Common myeloid progenitor, CD34-positive (primary cell): ENCODE results near the gene GZMM.

Experiments
- CTCF ChIA-PET: fragments of 350-600 bp; sonication (Branson Sonifier 250); formaldehyde crosslinking; loops from one replicate; lab custom pipeline; 2021; ENCODE audit warnings: antibody characterized with exemption; lab: Charles Lee
- POLR2A ChIA-PET: fragments of 350-600 bp; sonication (Branson Sonifier 250); formaldehyde crosslinking; loops from one replicate; lab custom pipeline; 2021; ENCODE audit warnings: antibody characterized with exemption; lab: Charles Lee
- DNase-seq, 3 donors: peaks; one replicate each; pipeline versions ENCODE4 v3.0.0 to v3.0.0-alpha.2; 2013
- H3K27ac ChIP-seq, 2 experiments: 1 replicate in 1 of 2; 2 replicates in 1 of 2; pipeline ENCODE4 v1.7.0; 2013; ENCODE audit warnings: inconsistent platforms in 2 of 2, low read length in 2 of 2, mild to moderate bottlenecking in 2 of 2, low read depth in 1 of 2, moderate library complexity in 1 of 2; ENCODE audit not compliant: severe bottlenecking in 2 of 2, insufficient read depth in 1 of 2, poor library complexity in 1 of 2
- H3K27me3 ChIP-seq, 5 experiments: replicated peaks in 2 of 5; 1 replicate in 3 of 5; 2 replicates in 2 of 5; pipeline versions ENCODE4 v1.6.1 to v1.7.0; 2013; ENCODE audit warnings: low read length in 4 of 5, mild to moderate bottlenecking in 2 of 5, moderate library complexity in 2 of 5, inconsistent platforms in 1 of 5; ENCODE audit not compliant: insufficient read depth in 5 of 5, control insufficient read depth in 4 of 5
- H3K36me3 ChIP-seq, 4 experiments: 1 replicate in 2 of 4; 2 replicates in 2 of 4; pipeline versions ENCODE4 v1.6.1 to v1.7.0; 2013; ENCODE audit warnings: low read length in 3 of 4, control low read depth in 1 of 4, mild to moderate bottlenecking in 1 of 4; ENCODE audit not compliant: control insufficient read depth in 4 of 4, insufficient read depth in 4 of 4
- H3K4me1 ChIP-seq, 4 experiments: 1 replicate in 3 of 4; 2 replicates in 1 of 4; pipeline versions ENCODE4 v1.6.1 to v1.7.1; 2013; ENCODE audit warnings: low read length in 3 of 4, mild to moderate bottlenecking in 3 of 4, control low read depth in 1 of 4, inconsistent platforms in 1 of 4, moderate library complexity in 1 of 4; ENCODE audit not compliant: control insufficient read depth in 4 of 4, insufficient read depth in 4 of 4; ENCODE audit errors: control extremely low read depth in 1 of 4
- H3K4me3 ChIP-seq, 7 experiments: 1 replicate in 4 of 7; 2 replicates in 3 of 7; pipeline versions ENCODE4 v1.5.1 to v1.7.0; 2013; ENCODE audit warnings: mild to moderate bottlenecking in 7 of 7, low read length in 6 of 7, moderate library complexity in 6 of 7, inconsistent platforms in 2 of 7, low read depth in 2 of 7, control low read depth in 1 of 7; ENCODE audit not compliant: insufficient read depth in 4 of 7, control insufficient read depth in 1 of 7; ENCODE audit errors: extremely low read depth in 1 of 7
- H3K9me3 ChIP-seq, 5 experiments: 1 replicate in 4 of 5; 2 replicates in 1 of 5; pipeline versions ENCODE4 v1.6.1 to v1.7.1; 2013; ENCODE audit warnings: low read length in 4 of 5, mild to moderate bottlenecking in 2 of 5, inconsistent platforms in 1 of 5, low read depth in 1 of 5, moderate library complexity in 1 of 5; ENCODE audit not compliant: control insufficient read depth in 4 of 5, insufficient read depth in 2 of 5; ENCODE audit errors: control extremely low read depth in 1 of 5
- WGBS: methylation state at CpG from one replicate; pipeline ENCODE4 v1.1.5; 2013; ENCODE audit not compliant: insufficient coverage; 5-methylcytosine and 5-hydroxymethylcytosine counted together

The GZMM gene

DNA sequence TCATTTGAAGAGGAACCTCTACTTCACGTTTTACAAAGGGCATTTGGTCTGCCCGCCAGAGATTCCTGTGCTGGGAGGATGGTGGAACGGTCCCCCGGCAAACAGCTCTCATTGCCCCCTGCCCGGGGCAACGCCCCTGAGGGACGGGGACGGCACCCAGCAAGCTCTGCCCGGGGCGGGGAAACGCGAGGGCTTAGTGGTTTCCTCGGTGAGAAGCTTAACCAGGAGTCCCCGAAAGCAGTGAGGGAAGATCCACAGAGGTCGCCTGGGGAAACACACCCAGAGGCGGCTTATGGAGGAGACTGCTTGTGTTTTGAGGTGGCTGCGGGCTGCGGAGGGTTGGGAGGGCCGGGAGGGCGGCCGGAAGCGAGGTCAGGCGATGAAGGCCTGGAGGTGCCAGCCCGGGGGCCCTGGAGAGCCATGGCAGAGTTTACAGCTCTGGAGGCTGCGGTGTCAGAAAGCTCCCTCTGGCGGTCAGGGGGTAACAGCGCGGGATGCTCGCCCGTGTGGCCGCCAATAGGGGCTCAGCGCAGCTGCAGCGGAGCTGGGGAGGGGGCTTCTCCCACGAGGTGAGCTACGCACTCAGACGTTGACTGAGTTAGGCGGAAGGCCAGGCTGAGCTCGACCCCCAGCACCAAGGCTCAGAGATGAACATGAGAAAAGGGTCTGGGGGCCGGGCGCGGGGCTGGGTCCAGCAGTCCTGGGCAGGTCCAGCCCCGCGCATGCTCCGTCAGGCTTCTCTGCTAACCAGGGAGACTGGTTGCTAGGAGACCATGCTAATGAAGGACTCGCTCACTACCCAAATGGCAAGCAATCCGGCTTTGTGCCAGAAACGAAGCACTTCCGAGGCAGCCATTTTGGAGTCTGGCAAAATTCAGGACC lies 37.2 kb upstream of the GZMM start:
- peak overlapping the region; percentile 96 to 99 for H3K27ac ChIP-seq
- no peaks in the 10 kb centered on the region for H3K9me3 ChIP-seq
- peaks cover 0 to 40% (median 30%) of the 10 kb centered on the region in 4 experiments for H3K4me1 ChIP-seq
- CTCF ChIA-PET: interaction anchor here (0.7 to 4.7 kb wide), 10 partner anchors 9 to 172 kb away, joined by 3 to 23 read pairs (median 6); partner anchors contain the start of gene CDC34
- under 1% methylated on average over 43 of the region's 48 CpGs for WGBS
- peak; percentile 96 to 100 (median 100) for DNase-seq
- POLR2A ChIA-PET: interaction anchor here (1.2 kb wide), 1 partner anchor 18 kb away, joined by 5 read pairs; no protein-coding TSS in a partner anchor
- H3K4me3 ChIP-seq: peak overlapping the region; percentile 86 to 97 (median 93)
- no peaks in the 10 kb centered on the region for H3K27me3 ChIP-seq
- peaks cover 0 to 12% (median 6%) of the 10 kb centered on the region in 4 experiments for H3K36me3 ChIP-seq

DNA sequence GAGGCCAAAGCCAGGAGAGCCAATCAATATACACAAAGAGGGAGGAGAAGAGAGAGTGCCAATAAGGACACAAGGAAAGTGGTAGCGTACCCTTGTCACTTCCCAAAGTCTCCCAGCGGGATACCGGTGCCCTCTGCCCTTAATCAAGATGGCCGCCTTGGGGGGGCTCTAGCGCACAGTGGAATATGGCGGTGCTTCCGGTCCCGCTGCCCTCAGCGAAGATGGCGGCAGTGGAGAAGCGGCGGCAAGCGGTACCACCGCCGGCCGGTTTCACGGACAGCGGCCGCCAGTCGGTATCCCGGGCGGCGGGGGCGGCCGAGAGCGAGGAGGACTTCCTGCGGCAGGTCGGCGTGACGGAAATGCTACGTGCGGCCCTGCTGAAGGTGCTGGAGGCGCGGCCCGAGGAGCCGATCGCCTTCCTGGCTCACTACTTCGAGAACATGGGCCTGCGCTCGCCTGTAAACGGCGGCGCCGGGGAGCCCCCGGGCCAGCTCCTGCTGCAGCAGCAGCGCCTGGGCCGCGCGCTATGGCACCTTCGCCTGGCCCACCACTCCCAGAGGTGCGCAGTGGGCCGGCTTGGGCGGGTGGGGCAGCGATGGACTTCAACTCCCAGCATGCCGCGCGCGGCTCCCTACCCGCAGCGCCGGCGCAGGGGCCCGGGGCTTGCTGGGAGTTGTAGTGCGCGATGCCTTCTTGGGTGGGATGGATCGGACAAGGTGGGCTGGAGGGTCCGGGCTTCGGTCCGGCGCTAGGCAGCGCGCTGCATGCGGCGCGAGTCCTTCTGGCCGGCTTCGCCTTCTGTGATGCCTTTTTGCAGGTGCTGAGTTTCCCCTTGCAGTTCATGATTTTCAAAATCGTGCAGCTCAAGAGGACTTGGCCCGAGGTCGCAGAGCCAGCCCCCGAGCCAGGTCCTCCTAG lies 36.3 kb upstream of the GZMM start, which contains the start of gene TPGS1:
Gene TPGS1 (plus strand): TSS at position 212 of the 918 bp plus-strand sequence. CDS start 10 bp downstream, at position 222.
- 1% methylated on average over 77 of the region's 81 CpGs for WGBS
- Histone ChIP-seq H3K4me3 (peak within 1 kb of the TSS; percentile 86 to 97 (median 93)), H3K9me3 (no peaks in the 10 kb centered on the region), H3K27me3 (no peaks in the 10 kb centered on the region), H3K4me1 (peaks cover 0 to 40% (median 32%) of the 10 kb centered on the region in 4 experiments), H3K27ac (peak within 1 kb of the TSS; percentile 96 to 99), H3K36me3 (peaks cover 0 to 12% (median 6%) of the 10 kb centered on the region in 4 experiments)
- ChIA-PET POLR2A (no interaction called here), CTCF (interaction anchor here (0.7 to 4.7 kb wide), 8 partner anchors 9 to 173 kb away, joined by 3 to 23 read pairs (median 6); partner anchors contain the start of gene CDC34)
- peak; percentile 69 to 100 (median 75) for DNase-seq

DNA sequence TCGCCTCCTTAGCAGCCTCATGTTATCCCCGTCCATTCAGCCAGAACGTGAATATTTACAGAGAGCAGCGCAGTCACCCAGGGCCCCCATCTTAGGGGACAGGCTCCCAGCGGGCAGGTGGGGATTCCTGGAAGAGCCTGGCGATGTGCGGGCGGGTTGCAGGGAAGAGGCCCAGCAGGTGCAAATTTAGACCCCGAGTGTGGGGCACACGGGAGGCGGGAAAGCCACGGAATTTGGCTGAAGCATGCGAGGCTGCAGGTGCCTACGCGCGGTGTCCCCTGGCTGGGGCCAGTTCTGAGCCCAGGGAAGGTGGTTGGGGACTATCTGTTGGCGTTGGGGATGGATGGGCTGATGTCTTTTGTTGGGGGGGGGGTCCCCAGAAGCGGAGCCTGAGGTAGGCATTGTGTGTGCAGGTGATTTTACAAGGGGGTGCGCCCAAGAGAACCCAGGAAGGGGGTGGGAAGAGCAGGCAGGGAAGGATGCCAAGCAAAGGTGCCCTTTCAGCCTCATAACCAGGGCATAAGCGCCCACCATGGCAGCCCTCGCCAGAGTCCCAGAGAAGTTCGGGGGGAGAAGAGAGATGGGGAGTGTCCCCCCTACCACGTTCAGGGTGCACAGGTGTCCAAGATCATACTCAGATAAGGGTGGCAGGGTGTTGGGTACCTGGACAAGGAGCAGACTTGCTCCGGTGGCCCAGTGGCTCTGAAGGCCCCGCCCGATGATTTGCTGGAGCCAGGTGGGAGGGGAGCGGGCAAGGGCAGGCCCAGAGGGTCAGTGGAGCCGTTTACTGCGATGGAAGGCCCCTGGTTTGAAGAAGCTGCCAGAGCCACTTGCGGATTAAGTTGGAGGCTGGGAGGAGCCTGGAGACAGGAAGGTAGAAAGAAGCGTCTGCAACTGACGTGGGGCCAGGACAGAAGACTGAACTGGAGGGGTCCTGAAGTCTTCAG lies 35.4 kb upstream of the GZMM start:
- ChIA-PET POLR2A (no interaction called here), CTCF (interaction anchor here (1.1 to 4.3 kb wide), 2 partner anchors 13 to 22 kb away, joined by 3 to 56 read pairs; partner anchors contain the start of gene CDC34)
- peaks cover 0 to 37% (median 32%) of the 10 kb centered on the region in 4 experiments for H3K4me1 ChIP-seq

GRCh38 chr19:510606-511100 lies 33.2 kb upstream of the GZMM start:
- CTCF ChIA-PET: interaction anchor here (0.9 to 4.3 kb wide), 12 partner anchors 9 to 244 kb away, joined by 3 to 56 read pairs (median 4); partner anchors contain the start of gene CDC34
- POLR2A ChIA-PET: interaction anchor here (0.6 to 2.3 kb wide), 5 partner anchors 21 to 624 kb away, joined by 3 to 10 read pairs (median 4); partner anchors contain the start of gene CDC34
- DNase-seq: peak; percentile 93 to 96 (median 94)
- no peaks in the 10 kb centered on the region for H3K9me3 ChIP-seq
- peaks cover 0 to 34% (median 31%) of the 10 kb centered on the region in 4 experiments for H3K4me1 ChIP-seq
- peak overlapping the region in 1 of 2 experiments; percentile 78 for H3K27ac ChIP-seq
- peak overlapping the region in 6 of 7 experiments; percentile 19 to 82 (median 63) for H3K4me3 ChIP-seq
- peaks cover 0 to 15% (median 11%) of the 10 kb centered on the region in 4 experiments for H3K36me3 ChIP-seq
- 9% methylated on average over 19 of the region's 21 CpGs for WGBS
- no peaks in the 10 kb centered on the region for H3K27me3 ChIP-seq

More for the DNA sequence above, 35.4 kb upstream of the GZMM start:
- no peak for DNase-seq
- Histone ChIP-seq H3K27ac (no peak overlapping the region), H3K9me3 (no peaks in the 10 kb centered on the region), H3K27me3 (no peaks in the 10 kb centered on the region), H3K4me3 (peak overlapping the region; percentile 86 to 97 (median 93)), H3K36me3 (peaks cover 0 to 12% (median 6%) of the 10 kb centered on the region in 4 experiments)
- WGBS: 74% methylated on average over 28 of the region's 32 CpGs

GRCh38 chr19:511101-511851 lies 32.6 kb upstream of the GZMM start:
- ChIA-PET CTCF (interaction anchor here (1.2 to 4.3 kb wide), 11 partner anchors 9 to 244 kb away, joined by 3 to 56 read pairs (median 4); partner anchors contain the start of gene CDC34), POLR2A (interaction anchor here (0.6 to 2.3 kb wide), 4 partner anchors 20 to 1024 kb away, joined by 3 to 10 read pairs (median 5); partner anchors contain the start of gene CDC34)
- H3K27ac ChIP-seq: peak overlapping the region in 1 of 2 experiments; percentile 78
- H3K4me1 ChIP-seq: peaks cover 0 to 31% (median 28%) of the 10 kb centered on the region in 4 experiments
- WGBS: 13% methylated on average over 23 of the region's 30 CpGs
- H3K4me3 ChIP-seq: peak overlapping the region in 6 of 7 experiments; percentile 5 to 82 (median 63)
- peak; percentile 73 to 86 (median 85) for DNase-seq
- H3K27me3 ChIP-seq: no peaks in the 10 kb centered on the region
- peaks cover 0 to 15% (median 11%) of the 10 kb centered on the region in 4 experiments for H3K36me3 ChIP-seq
- no peaks in the 10 kb centered on the region for H3K9me3 ChIP-seq
